Measurements from ENCODE around the gene SENP5. TPM values are rescaled to one million over a fixed set of nuclear protein-coding genes. Genes with fewer than 3 reads are reported as not detected.

The SENP5 gene
- total RNA-seq, 1 donor from 2014 or later = 44.8 TPM

- H3K9me3 Mint-ChIP-seq (ENCODE audit: unreplicated experiment) = no peaks in the 10 kb centered on the region
- H3K27me3 ChIP-seq (ENCODE audit: insufficient read depth, low read length) = no peaks in the 10 kb centered on the region
- H3K4me3 Mint-ChIP-seq (ENCODE audit: unreplicated experiment) = no peak overlapping the region
- H3K4me1 Mint-ChIP-seq (ENCODE audit: low read depth, unreplicated experiment) = no peaks in the 10 kb centered on the region
- no peak overlapping the region for H3K27ac ChIP-seq (ENCODE audit: low read depth, low read length)
- H3K36me3 ChIP-seq (ENCODE audit: insufficient read depth, low read length) = peaks cover 42% of the 10 kb centered on the region
- no peaks in the 10 kb centered on the region for H3K4me1 ChIP-seq (ENCODE audit: insufficient read depth, low read length)
- H3K4me3 ChIP-seq (ENCODE audit: insufficient read depth, low read depth, low read length) = no peak overlapping the region
- FAIRE-seq (no peak), DNase-seq (ENCODE audit: low read depth) (no peak)
- no peaks in the 10 kb centered on the region for H3K79me2 ChIP-seq (ENCODE audit: insufficient read depth, low read length)
- H3K9me3 ChIP-seq (ENCODE audit: insufficient read depth, low read depth, low read length) = no peaks in the 10 kb centered on the region
- no peak overlapping the region for H3K4me2 ChIP-seq (ENCODE audit: low read length)
- H3K27ac Mint-ChIP-seq (ENCODE audit: unreplicated experiment) = no peak overlapping the region
- H3K27me3 Mint-ChIP-seq (ENCODE audit: low read depth, unreplicated experiment) = no peaks in the 10 kb centered on the region
- no peak overlapping the region for H3K9ac ChIP-seq (ENCODE audit: low read length)
- TF ChIP-seq EZH2 (IDR thresholded peaks at IDR 0.05; ENCODE audit: insufficient read depth, low read length) (no peak), CTCF (IDR thresholded peaks at IDR 0.05; ENCODE audit: insufficient read depth, low read depth, low read length) (no peak)
- no peak overlapping the region for H2AFZ ChIP-seq (ENCODE audit: low read depth, low read length)
- H3K36me3 Mint-ChIP-seq (ENCODE audit: low read depth, unreplicated experiment) = peaks cover 30% of the 10 kb centered on the region
- peaks cover 5% of the 10 kb centered on the region for H4K20me1 ChIP-seq (ENCODE audit: insufficient read depth, low read length)
These were observed 63.4 kb downstream of the SENP5 start for GRCh38 chr3:196931157-196931556.

- H3K79me2 ChIP-seq (ENCODE audit: insufficient read depth, low read length) = peaks cover 2% of the 10 kb centered on the region
- no peak for FAIRE-seq
- Mint-ChIP-seq H3K4me3 (ENCODE audit: unreplicated experiment) (no peak overlapping the region), H3K4me1 (ENCODE audit: low read depth, unreplicated experiment) (no peaks in the 10 kb centered on the region), H3K9me3 (ENCODE audit: unreplicated experiment) (no peaks in the 10 kb centered on the region), H3K27ac (ENCODE audit: unreplicated experiment) (no peak overlapping the region), H3K36me3 (ENCODE audit: low read depth, unreplicated experiment) (peaks cover 32% of the 10 kb centered on the region), H3K27me3 (ENCODE audit: low read depth, unreplicated experiment) (no peaks in the 10 kb centered on the region)
- H3K27me3 ChIP-seq (ENCODE audit: insufficient read depth, low read length) = no peaks in the 10 kb centered on the region
- H4K20me1 ChIP-seq (ENCODE audit: insufficient read depth, low read length) = peaks cover 8% of the 10 kb centered on the region
- H3K36me3 ChIP-seq (ENCODE audit: insufficient read depth, low read length) = peaks cover 50% of the 10 kb centered on the region
- H2AFZ ChIP-seq (ENCODE audit: low read depth, low read length) = no peak overlapping the region
- no peak overlapping the region for H3K4me2 ChIP-seq (ENCODE audit: low read length)
- no peaks in the 10 kb centered on the region for H3K9me3 ChIP-seq (ENCODE audit: insufficient read depth, low read depth, low read length)
- H3K27ac ChIP-seq (ENCODE audit: low read depth, low read length) = no peak overlapping the region
- TF ChIP-seq CTCF (IDR thresholded peaks at IDR 0.05; ENCODE audit: insufficient read depth, low read depth, low read length) = no peak
- TF ChIP-seq EZH2 (IDR thresholded peaks at IDR 0.05; ENCODE audit: insufficient read depth, low read length) = no peak
- no peak overlapping the region for H3K9ac ChIP-seq (ENCODE audit: low read length)
- no peaks in the 10 kb centered on the region for H3K4me1 ChIP-seq (ENCODE audit: insufficient read depth, low read length)
- no peak for DNase-seq (ENCODE audit: low read depth)
- no peak overlapping the region for H3K4me3 ChIP-seq (ENCODE audit: insufficient read depth, low read depth, low read length)
These were observed 64.3 kb downstream of the SENP5 start for GRCh38 chr3:196931828-196932587.

GRCh38 chr3:196932600-196932999, 64.9 kb downstream of the SENP5 start:
- no peak for FAIRE-seq
- H3K79me2 ChIP-seq (ENCODE audit: insufficient read depth, low read length) = peaks cover 7% of the 10 kb centered on the region
- no peaks in the 10 kb centered on the region for H3K4me1 Mint-ChIP-seq (ENCODE audit: low read depth, unreplicated experiment)
- peaks cover 56% of the 10 kb centered on the region for H3K36me3 ChIP-seq (ENCODE audit: insufficient read depth, low read length)
- TF ChIP-seq EZH2 (IDR thresholded peaks at IDR 0.05; ENCODE audit: insufficient read depth, low read length) = no peak
- no peak for TF ChIP-seq CTCF (IDR thresholded peaks at IDR 0.05; ENCODE audit: insufficient read depth, low read depth, low read length)
- DNase-seq (ENCODE audit: low read depth) = no peak
- no peak overlapping the region for H3K27ac Mint-ChIP-seq (ENCODE audit: unreplicated experiment)
- H3K9ac ChIP-seq (ENCODE audit: low read length) = no peak overlapping the region
- no peaks in the 10 kb centered on the region for H3K27me3 Mint-ChIP-seq (ENCODE audit: low read depth, unreplicated experiment)
- H3K36me3 Mint-ChIP-seq (ENCODE audit: low read depth, unreplicated experiment) = peaks cover 36% of the 10 kb centered on the region
- no peak overlapping the region for H3K4me3 Mint-ChIP-seq (ENCODE audit: unreplicated experiment)
- no peak overlapping the region for H2AFZ ChIP-seq (ENCODE audit: low read depth, low read length)
- H3K4me2 ChIP-seq (ENCODE audit: low read length) = no peak overlapping the region
- H3K4me3 ChIP-seq (ENCODE audit: insufficient read depth, low read depth, low read length) = no peak overlapping the region
- H3K27me3 ChIP-seq (ENCODE audit: insufficient read depth, low read length) = no peaks in the 10 kb centered on the region
- peaks cover 13% of the 10 kb centered on the region for H4K20me1 ChIP-seq (ENCODE audit: insufficient read depth, low read length)
- H3K27ac ChIP-seq (ENCODE audit: low read depth, low read length) = no peak overlapping the region
- no peaks in the 10 kb centered on the region for H3K9me3 Mint-ChIP-seq (ENCODE audit: unreplicated experiment)
- no peaks in the 10 kb centered on the region for H3K4me1 ChIP-seq (ENCODE audit: insufficient read depth, low read length)
- no peaks in the 10 kb centered on the region for H3K9me3 ChIP-seq (ENCODE audit: insufficient read depth, low read depth, low read length)

Measured in astrocyte (in vitro differentiated cells and primary cell).